Hepatocyte (in vitro differentiated cells): ENCODE data around the gene DPYD. TPM values are rescaled to one million over a fixed set of nuclear protein-coding genes. Genes with fewer than 3 reads are reported as not detected.

ENCODE experiments used
- DNase-seq: peaks from one replicate; pipeline ENCODE4 v3.0.0-alpha.2; 2016; ENCODE audit warnings: low spot score
- H2AFZ ChIP-seq: fragments of 200-600 bp; sonication (generic); 2 replicates; pipeline ENCODE4 v1.6.0; 2016; ENCODE audit warnings: antibody characterized with exemption, mild to moderate bottlenecking
- H3K27ac ChIP-seq: fragments of 200-600 bp; sonication (generic); 2 replicates; pipeline ENCODE4 v1.5.1; 2016; ENCODE audit warnings: mild to moderate bottlenecking
- H3K27me3 ChIP-seq: fragments of 200-600 bp; sonication (generic); 2 replicates; pipeline ENCODE4 v1.6.1; 2016
- H3K36me3 ChIP-seq: fragments of 200-600 bp; sonication (generic); replicated peaks from 2 replicates; pipeline ENCODE4 v1.5.1; 2016; ENCODE audit warnings: low read depth; ENCODE audit not compliant: insufficient read depth
- H3K4me1 ChIP-seq: fragments of 200-600 bp; sonication (generic); 2 replicates; pipeline ENCODE4 v1.5.1; 2016; ENCODE audit warnings: mild to moderate bottlenecking, moderate library complexity; ENCODE audit not compliant: insufficient read depth
- H3K4me2 ChIP-seq: fragments of 200-600 bp; sonication (generic); 2 replicates; pipeline ENCODE4 v1.6.0; 2016
- H3K4me3 ChIP-seq: fragments of 200-600 bp; sonication (generic); 2 replicates; pipeline ENCODE4 v1.5.1; 2016; ENCODE audit warnings: mild to moderate bottlenecking
- H3K79me2 ChIP-seq: fragments of 200-600 bp; sonication (generic); 2 replicates; pipeline ENCODE4 v1.6.0; 2017; ENCODE audit warnings: mild to moderate bottlenecking
- H3K9me2 ChIP-seq: fragments of 200-600 bp; sonication (generic); replicated peaks from 2 replicates; pipeline ENCODE4 v1.6.0; 2017; ENCODE audit warnings: mild to moderate bottlenecking; ENCODE audit not compliant: insufficient read depth
- H3K9me3 ChIP-seq: fragments of 200-600 bp; sonication (generic); 2 replicates; pipeline ENCODE4 v1.5.1; 2016; ENCODE audit warnings: low read depth, mild to moderate bottlenecking
- H4K20me1 ChIP-seq: fragments of 200-600 bp; sonication (generic); 2 replicates; pipeline ENCODE4 v1.6.0; 2016; ENCODE audit warnings: mild to moderate bottlenecking; ENCODE audit not compliant: insufficient read depth, poor library complexity, severe bottlenecking
- CTCF ChIP-seq: fragments of 200-600 bp; sonication (generic); IDR thresholded peaks from 2 replicates; pipeline ENCODE4 v1.5.1; 2016; ENCODE audit warnings: antibody characterized with exemption, mild to moderate bottlenecking; ENCODE audit not compliant: poor library complexity
- EZH2 ChIP-seq: fragments of 200-600 bp; sonication (generic); IDR thresholded peaks from 2 replicates; pipeline ENCODE4 v1.6.1; 2016; ENCODE audit warnings: antibody characterized with exemption, mild to moderate bottlenecking, borderline replicate concordance
- EZH2phosphoT487 ChIP-seq: fragments of 200-600 bp; sonication (generic); IDR thresholded peaks from one replicate; pipeline ENCODE4 v1.6.1; 2018; ENCODE audit warnings: antibody characterized with exemption, mild to moderate bottlenecking, low read depth, moderate library complexity; ENCODE audit not compliant: unreplicated experiment, severe bottlenecking
- WGBS: methylation state at CpG from one replicate; pipeline ENCODE4 v1.1.6; 2016; ENCODE audit warnings: low lambda C conversion rate; ENCODE audit errors: missing lambda C conversion rate; 5-methylcytosine and 5-hydroxymethylcytosine counted together
- polyA plus RNA-seq: library from polyadenylated mRNA; unstranded; fragments of >200 nt; fragmentation: Nextera tagmentation; extraction: Ambion mirVana; gene quantifications from 2 replicates; pipeline ENCODE4 v1.2.1, GENCODE V29; 2016
- total RNA-seq: library from RNA; depleted of rRNA; stranded (reverse); fragments of >200 nt; gene quantifications from 2 replicates; pipeline ENCODE4 v1.2.3, GENCODE V29; 2014

The DPYD gene
- total and polyA plus RNA-seq, 2 experiments from 2014 or later, result 7.5 to 21.8 TPM

GRCh38 chr1:97033949-97034348, 886.9 kb downstream of the DPYD start:
- Histone ChIP-seq H2AFZ (no peak overlapping the region), H4K20me1 (no peaks in the 10 kb centered on the region), H3K4me2 (no peak overlapping the region), H3K27me3 (no peaks in the 10 kb centered on the region), H3K9me3 (no peaks in the 10 kb centered on the region), H3K36me3 (no peaks in the 10 kb centered on the region), H3K9me2 (no peaks in the 10 kb centered on the region), H3K4me1 (no peaks in the 10 kb centered on the region), H3K27ac (no peak overlapping the region), H3K4me3 (no peak overlapping the region), H3K79me2 (no peaks in the 10 kb centered on the region)
- TF ChIP-seq EZH2, result no peak
- no peak for TF ChIP-seq EZH2phosphoT487
- TF ChIP-seq CTCF, result no peak
- no peak for DNase-seq
- WGBS, result 76% methylated on average over 2 of the region's 2 CpGs
